Type B pancreatic cell (in vitro differentiated cells): ENCODE data around the gene SUCO. TPM values are rescaled to one million over a fixed set of nuclear protein-coding genes. Genes with fewer than 3 reads are reported as not detected.

Experiments used
- DNase-seq: peaks from one replicate; pipeline ENCODE4 v3.0.0; 2021; ENCODE audit warnings: mixed read lengths; ENCODE audit not compliant: unreplicated experiment; ENCODE audit errors: extremely low spot score
- H3K27ac Mint-ChIP-seq: 2 replicates; pipeline ENCODE4 v1.8.0; 2021; ENCODE audit warnings: mild to moderate bottlenecking, mixed read lengths
- H3K27me3 Mint-ChIP-seq: 2 replicates; pipeline ENCODE4 v1.8.0; 2021; ENCODE audit warnings: mixed read lengths
- H3K36me3 Mint-ChIP-seq: 2 replicates; pipeline ENCODE4 v1.8.0; 2021; ENCODE audit warnings: mixed read lengths
- H3K4me1 Mint-ChIP-seq: one replicate; pipeline ENCODE4 v1.8.0; 2021; ENCODE audit warnings: mixed read lengths; ENCODE audit not compliant: unreplicated experiment
- H3K4me3 Mint-ChIP-seq: 2 replicates; pipeline ENCODE4 v1.8.0; 2021; ENCODE audit warnings: mild to moderate bottlenecking, mixed read lengths
- H3K9me3 Mint-ChIP-seq: 2 replicates; pipeline ENCODE4 v1.8.0; 2021; ENCODE audit warnings: mixed read lengths
- total RNA-seq: library from RNA; stranded (reverse); gene quantifications from 2 replicates; pipeline ENCODE4 v1.2.1, GENCODE V29; 2021; ENCODE audit warnings: low replicate concordance
- TF ChIP-seq, protein P1 (sequence below): fragments of 200-600 bp; sonication (generic); conservative IDR thresholded peaks from 2 replicates; pipeline ENCODE4 v1.5.0; 2021; ENCODE audit warnings: antibody characterized with exemption, mild to moderate bottlenecking

Gene SUCO
- total RNA-seq, 1 donor from 2014 or later: 88.3 TPM

DNA sequence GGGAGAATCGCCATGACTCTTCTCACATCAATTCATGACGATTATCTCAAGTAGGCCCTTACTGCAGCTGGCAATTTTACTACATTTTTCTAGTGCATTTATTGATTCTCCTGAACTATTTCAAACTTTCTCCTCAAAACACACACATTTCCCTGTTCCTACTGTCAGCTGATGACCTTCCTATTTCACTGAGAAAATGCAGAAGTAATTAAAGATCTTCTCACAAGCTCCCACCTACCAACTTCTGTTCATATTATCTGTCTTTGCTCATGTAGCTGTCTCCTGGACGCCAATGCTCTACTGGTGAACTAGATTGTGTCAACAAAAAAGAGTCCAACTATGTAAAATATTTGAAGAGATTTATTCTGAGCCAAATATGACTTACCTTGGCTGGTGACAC, 89.6 kb downstream of the SUCO start:
- no peaks in the 10 kb centered on the region for H3K36me3 Mint-ChIP-seq
- no peak overlapping the region for H3K4me3 Mint-ChIP-seq
- peaks cover 24% of the 10 kb centered on the region for H3K9me3 Mint-ChIP-seq
- H3K27me3 Mint-ChIP-seq: no peaks in the 10 kb centered on the region
- no peak overlapping the region for H3K27ac Mint-ChIP-seq
- DNase-seq: no peak
- no peaks in the 10 kb centered on the region for H3K4me1 Mint-ChIP-seq
- TF ChIP-seq, protein P1, sequence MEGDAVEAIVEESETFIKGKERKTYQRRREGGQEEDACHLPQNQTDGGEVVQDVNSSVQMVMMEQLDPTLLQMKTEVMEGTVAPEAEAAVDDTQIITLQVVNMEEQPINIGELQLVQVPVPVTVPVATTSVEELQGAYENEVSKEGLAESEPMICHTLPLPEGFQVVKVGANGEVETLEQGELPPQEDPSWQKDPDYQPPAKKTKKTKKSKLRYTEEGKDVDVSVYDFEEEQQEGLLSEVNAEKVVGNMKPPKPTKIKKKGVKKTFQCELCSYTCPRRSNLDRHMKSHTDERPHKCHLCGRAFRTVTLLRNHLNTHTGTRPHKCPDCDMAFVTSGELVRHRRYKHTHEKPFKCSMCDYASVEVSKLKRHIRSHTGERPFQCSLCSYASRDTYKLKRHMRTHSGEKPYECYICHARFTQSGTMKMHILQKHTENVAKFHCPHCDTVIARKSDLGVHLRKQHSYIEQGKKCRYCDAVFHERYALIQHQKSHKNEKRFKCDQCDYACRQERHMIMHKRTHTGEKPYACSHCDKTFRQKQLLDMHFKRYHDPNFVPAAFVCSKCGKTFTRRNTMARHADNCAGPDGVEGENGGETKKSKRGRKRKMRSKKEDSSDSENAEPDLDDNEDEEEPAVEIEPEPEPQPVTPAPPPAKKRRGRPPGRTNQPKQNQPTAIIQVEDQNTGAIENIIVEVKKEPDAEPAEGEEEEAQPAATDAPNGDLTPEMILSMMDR: no peak

DNA sequence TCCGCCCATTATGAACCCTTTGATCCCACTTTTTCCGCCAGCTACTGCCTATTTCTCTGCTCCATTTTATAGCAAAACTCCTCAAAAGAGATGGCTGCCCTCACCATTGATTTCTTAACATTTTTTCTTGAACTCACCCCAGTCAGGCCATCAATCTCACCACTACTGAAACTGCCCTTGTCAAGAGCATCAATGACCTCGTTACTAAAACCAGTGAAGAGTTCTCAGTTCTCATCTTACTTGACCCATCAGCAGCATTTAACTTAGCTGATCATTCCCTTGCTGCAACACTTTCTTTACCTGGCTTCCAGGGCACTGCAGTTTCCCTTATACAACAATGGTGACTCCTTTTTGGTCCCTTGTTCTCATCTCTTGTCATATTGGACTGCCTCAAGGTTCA, 90.8 kb downstream of the SUCO start:
- no peaks in the 10 kb centered on the region for H3K27me3 Mint-ChIP-seq
- H3K9me3 Mint-ChIP-seq: peaks cover 21% of the 10 kb centered on the region
- H3K4me1 Mint-ChIP-seq: no peaks in the 10 kb centered on the region
- no peaks in the 10 kb centered on the region for H3K36me3 Mint-ChIP-seq
- TF ChIP-seq, protein P1: no peak
- no peak overlapping the region for H3K27ac Mint-ChIP-seq
- no peak for DNase-seq
- H3K4me3 Mint-ChIP-seq: no peak overlapping the region

DNA sequence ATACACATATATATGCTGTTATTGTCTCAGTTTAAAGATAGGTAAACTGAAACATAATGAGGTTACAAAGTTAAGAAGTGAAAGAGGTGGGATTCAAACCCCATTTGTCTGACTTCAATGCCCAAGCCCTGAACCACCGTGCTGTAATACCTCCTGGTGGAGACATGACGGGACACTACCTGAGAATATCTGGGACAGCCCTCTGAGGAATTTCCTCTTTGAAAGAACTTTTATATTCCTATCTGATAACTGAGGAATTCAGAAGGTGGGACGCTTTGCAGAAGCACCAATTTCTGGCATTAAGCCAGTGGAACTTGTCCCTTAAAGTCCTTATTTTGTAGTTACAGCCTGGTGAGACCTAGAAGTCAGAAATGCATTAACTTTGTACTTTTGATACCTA, 93.9 kb downstream of the SUCO start:
- TF ChIP-seq, protein P1: no peak

DNA sequence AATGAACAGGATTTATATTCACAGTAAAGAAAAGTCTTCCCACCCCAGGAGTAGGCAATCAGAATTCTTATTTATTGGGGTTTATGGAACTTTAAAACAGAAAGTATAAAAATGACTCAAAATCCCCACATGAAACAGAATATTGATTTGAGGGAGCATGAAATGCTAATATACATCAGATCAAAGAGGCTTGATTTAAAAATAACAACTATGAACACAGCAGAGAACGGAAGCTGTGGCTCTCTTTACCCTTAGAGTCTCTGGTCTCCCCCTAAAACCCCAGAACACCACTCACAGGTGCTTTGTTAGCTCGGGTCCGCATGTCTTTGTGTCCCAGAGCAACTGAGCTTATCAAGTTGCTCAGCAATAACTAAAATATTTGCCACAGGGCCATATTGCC, 94.8 kb downstream of the SUCO start:
- TF ChIP-seq, protein P1: no peak
- no peaks in the 10 kb centered on the region for H3K27me3 Mint-ChIP-seq
- H3K4me1 Mint-ChIP-seq: no peaks in the 10 kb centered on the region
- no peak overlapping the region for H3K27ac Mint-ChIP-seq
- H3K9me3 Mint-ChIP-seq: peaks cover 7% of the 10 kb centered on the region
- H3K4me3 Mint-ChIP-seq: no peak overlapping the region
- no peak for DNase-seq
- no peaks in the 10 kb centered on the region for H3K36me3 Mint-ChIP-seq

More for the DNA sequence above, 93.9 kb downstream of the SUCO start:
- H3K4me3 Mint-ChIP-seq: no peak overlapping the region
- no peak overlapping the region for H3K27ac Mint-ChIP-seq
- peaks cover 8% of the 10 kb centered on the region for H3K9me3 Mint-ChIP-seq
- DNase-seq: no peak
- H3K27me3 Mint-ChIP-seq: no peaks in the 10 kb centered on the region
- H3K4me1 Mint-ChIP-seq: no peaks in the 10 kb centered on the region
- H3K36me3 Mint-ChIP-seq: no peaks in the 10 kb centered on the region

DNA sequence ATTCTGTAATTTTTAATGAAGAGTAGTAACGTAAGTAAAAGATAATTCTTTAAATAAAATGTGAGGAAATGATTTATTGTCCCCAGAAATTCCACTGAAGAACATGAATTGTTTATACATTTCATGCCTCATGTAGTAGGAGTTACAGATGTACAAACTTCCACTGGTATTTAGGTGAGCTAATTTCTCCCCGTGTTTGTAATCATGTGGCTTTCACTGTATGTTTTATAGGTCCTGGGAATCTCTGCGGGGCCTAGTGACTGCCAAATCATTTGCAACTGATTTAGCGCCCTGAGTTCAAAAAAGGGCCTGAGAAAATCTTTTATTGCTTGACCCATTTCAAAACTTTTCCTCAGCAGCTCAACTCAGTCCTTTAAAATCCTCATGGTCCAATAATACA, 95.5 kb downstream of the SUCO start:
- TF ChIP-seq, protein P1: no peak
- H3K4me3 Mint-ChIP-seq: no peak overlapping the region
- H3K4me1 Mint-ChIP-seq: no peaks in the 10 kb centered on the region
- no peak for DNase-seq
- no peaks in the 10 kb centered on the region for H3K36me3 Mint-ChIP-seq
- H3K27ac Mint-ChIP-seq: no peak overlapping the region
- H3K27me3 Mint-ChIP-seq: no peaks in the 10 kb centered on the region
- peaks cover 6% of the 10 kb centered on the region for H3K9me3 Mint-ChIP-seq

DNA sequence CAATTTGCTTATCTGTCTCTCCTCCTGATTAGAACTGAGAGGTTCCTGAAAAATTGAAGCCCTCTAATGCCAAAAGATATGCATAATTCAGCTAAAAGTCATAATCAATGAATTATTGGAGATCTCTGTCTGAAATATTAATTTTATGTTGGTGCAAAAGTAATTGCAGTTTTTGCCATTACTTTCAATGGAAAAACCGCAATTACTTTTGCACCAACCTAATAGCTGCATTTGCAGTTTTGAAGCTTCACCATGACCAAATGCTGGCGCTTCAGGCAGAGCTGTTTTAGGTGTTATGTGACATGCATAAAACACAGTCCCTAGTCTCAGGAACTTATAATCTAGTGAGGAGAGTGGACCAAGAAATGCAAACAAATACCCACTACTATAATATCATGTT, 96.2 kb downstream of the SUCO start:
- Mint-ChIP-seq H3K27ac (no peak overlapping the region), H3K4me3 (no peak overlapping the region)
- no peak for DNase-seq

More for the DNA sequence above, 96.2 kb downstream of the SUCO start:
- H3K27me3 Mint-ChIP-seq: no peaks in the 10 kb centered on the region
- peaks cover 6% of the 10 kb centered on the region for H3K9me3 Mint-ChIP-seq
- no peaks in the 10 kb centered on the region for H3K36me3 Mint-ChIP-seq
- H3K4me1 Mint-ChIP-seq: no peaks in the 10 kb centered on the region
- TF ChIP-seq, protein P1: no peak
